SH-SY5Y (cell line): Measurements from ENCODE around the gene CHST11.

ENCODE experiments used
- GATA2 ChIP-seq: IDR thresholded peaks from 2 replicates; pipeline ENCODE4 v1.6.1; 2011; ENCODE audit warnings: mild to moderate bottlenecking, low read depth, low read length
- GATA3 ChIP-seq: IDR thresholded peaks from 2 replicates; pipeline ENCODE4 v1.6.1; 2011; ENCODE audit warnings: low read depth, mild to moderate bottlenecking, low read length, moderate library complexity

- TF ChIP-seq GATA2 (no peak), GATA3 (no peak)
These were observed 30.4 kb downstream of the CHST11 start for GRCh38 chr12:104486943-104487819.
